HepG2 (cell line): ENCODE results near the gene CACNB4. TPM values are rescaled to one million over a fixed set of nuclear protein-coding genes. Genes with fewer than 3 reads are reported as not detected.

Experiments used
- AGO2 ChIP-seq: fragments of 200-400 bp; formaldehyde crosslinking; optimal IDR thresholded peaks from 2 replicates; pipeline ENCODE3; 2017; ENCODE audit warnings: mild to moderate bottlenecking, low read depth, low read length, moderate library complexity
- ARNTL ChIP-seq: sonication (generic); formaldehyde crosslinking; IDR thresholded peaks from 2 replicates; pipeline ENCODE4 v1.4.0; 2020; ENCODE audit warnings: mild to moderate bottlenecking, missing genetic modification reagents
- CENPX ChIP-seq: sonication (generic); formaldehyde crosslinking; IDR thresholded peaks from 2 replicates; pipeline ENCODE4 v1.9.0; 2021; ENCODE audit warnings: mild to moderate bottlenecking, missing genetic modification reagents, moderate library complexity
- CREB1 ChIP-seq, 2 experiments: fragments of 450-650 bp in 1 of 2; IDR thresholded peaks; 2 replicates each; pipeline ENCODE4 v1.6.1; 2016 to 2017; ENCODE audit warnings: control low read depth in 1 of 2, mild to moderate bottlenecking in 1 of 2, missing compliant biosample characterization in 1 of 2, missing genetic modification characterization in 1 of 2
- PRMT3 ChIP-seq: sonication (generic); formaldehyde crosslinking; IDR thresholded peaks from 2 replicates; pipeline ENCODE4 v1.8.1; 2022; ENCODE audit warnings: low read depth, mild to moderate bottlenecking, moderate library complexity, missing genetic modification reagents, borderline replicate concordance
- RFX1 ChIP-seq: fragments of 450-650 bp; IDR thresholded peaks from 2 replicates; pipeline ENCODE4 v1.6.1; 2017
- SOX13 ChIP-seq, 3 experiments: fragments of 450-650 bp in 1 of 3; sonication (generic) in 1 of 3; formaldehyde crosslinking in 1 of 3; IDR thresholded peaks in 2 of 3; conservative IDR thresholded peaks in 1 of 3; 2 replicates each; pipeline versions ENCODE4 v1.5.0 to v1.6.1; 2016 to 2020; ENCODE audit warnings: antibody characterized with exemption in 1 of 3, mild to moderate bottlenecking in 1 of 3, missing compliant biosample characterization in 1 of 3, missing genetic modification reagents in 1 of 3, moderate library complexity in 1 of 3
- ZFP36L1 ChIP-seq: sonication (generic); formaldehyde crosslinking; IDR thresholded peaks from 2 replicates; pipeline ENCODE4 v1.8.0; 2022; ENCODE audit warnings: mild to moderate bottlenecking, missing genetic modification reagents, moderate library complexity
- ZMYM2 ChIP-seq: sonication (generic); formaldehyde crosslinking; IDR thresholded peaks from 2 replicates; pipeline ENCODE4 v1.8.0; 2022; ENCODE audit warnings: mild to moderate bottlenecking, missing genetic modification reagents
- ZNF256 ChIP-seq: sonication (generic); formaldehyde crosslinking; conservative IDR thresholded peaks from 2 replicates; pipeline ENCODE4 v1.4.0; 2020; ENCODE audit warnings: missing genetic modification reagents
- ZNF317 ChIP-seq: sonication (generic); formaldehyde crosslinking; IDR thresholded peaks from 2 replicates; pipeline ENCODE4 v1.5.0; 2020; ENCODE audit warnings: mild to moderate bottlenecking, missing genetic modification reagents
- ZNF383 ChIP-seq: sonication (generic); formaldehyde crosslinking; IDR thresholded peaks from 2 replicates; pipeline ENCODE4 v1.4.0; 2020; ENCODE audit warnings: missing genetic modification reagents, mild to moderate bottlenecking, borderline replicate concordance
- ZNF781 ChIP-seq: sonication (generic); formaldehyde crosslinking; IDR thresholded peaks from 2 replicates; pipeline ENCODE4 v1.5.1; 2020; ENCODE audit warnings: borderline replicate concordance, mild to moderate bottlenecking, missing genetic modification reagents; ENCODE audit errors: not compliant biosample characterization
- ZSCAN20 ChIP-seq: sonication (generic); formaldehyde crosslinking; IDR thresholded peaks from 2 replicates; pipeline ENCODE4 v1.4.0; 2020; ENCODE audit warnings: missing genetic modification reagents, mild to moderate bottlenecking, borderline replicate concordance
- ZSCAN9 ChIP-seq: IDR thresholded peaks from 2 replicates; pipeline ENCODE4 v1.6.1; 2016; ENCODE audit warnings: borderline replicate concordance
- polyA plus RNA-seq, 8 experiments: library from polyadenylated mRNA; depleted of rRNA in 3 of 8; stranded (reverse) in 7 of 8; unstranded in 1 of 8; fragments of >200 nt; fragmentation: Illumina TruSeq in 4 of 8; extraction: Trizol in 4 of 8; gene quantifications; 2 replicates each; pipeline versions ENCODE4 v1.2.1 to v1.2.3, GENCODE V29; 2011 to 2016; ENCODE audit warnings: low read depth in 4 of 8, missing spikeins in 1 of 8, mixed read lengths in 1 of 8; ENCODE audit not compliant: insufficient read depth in 1 of 8
- total RNA-seq, 5 experiments: library from RNA; depleted of rRNA; stranded (reverse); fragments of >200 nt; fragmentation: Illumina TruSeq; extraction: Trizol; gene quantifications; 2 replicates each; pipeline ENCODE4 v1.2.3, GENCODE V29; 2016; ENCODE audit warnings: low read depth in 1 of 5
- TF ChIP-seq, protein P1 (sequence below): sonication (generic); formaldehyde crosslinking; IDR thresholded peaks from 2 replicates; pipeline ENCODE4 v1.5.1; 2020; ENCODE audit warnings: mild to moderate bottlenecking, missing genetic modification reagents, moderate library complexity
- TF ChIP-seq, protein P2 (sequence below): sonication (generic); formaldehyde crosslinking; IDR thresholded peaks from 2 replicates; pipeline ENCODE4 v1.4.0; 2020; ENCODE audit warnings: mild to moderate bottlenecking, missing genetic modification reagents
- TF ChIP-seq, protein P3 (sequence below): sonication (generic); formaldehyde crosslinking; IDR thresholded peaks from 2 replicates; pipeline ENCODE4 v1.4.0; 2020; ENCODE audit warnings: low read depth, mild to moderate bottlenecking, missing genetic modification reagents
- TF ChIP-seq, protein P4 (sequence below): sonication (generic); formaldehyde crosslinking; conservative IDR thresholded peaks from 2 replicates; pipeline ENCODE4 v1.8.0; 2022; ENCODE audit warnings: mild to moderate bottlenecking, moderate library complexity, missing genetic modification reagents

Gene CACNB4
- total and polyA plus RNA-seq, 2 of the 13 experiments (the other 11 are each of a cell fraction or from before 2014, with no cell fraction given), result 5.1 to 14.3 TPM

DNA sequence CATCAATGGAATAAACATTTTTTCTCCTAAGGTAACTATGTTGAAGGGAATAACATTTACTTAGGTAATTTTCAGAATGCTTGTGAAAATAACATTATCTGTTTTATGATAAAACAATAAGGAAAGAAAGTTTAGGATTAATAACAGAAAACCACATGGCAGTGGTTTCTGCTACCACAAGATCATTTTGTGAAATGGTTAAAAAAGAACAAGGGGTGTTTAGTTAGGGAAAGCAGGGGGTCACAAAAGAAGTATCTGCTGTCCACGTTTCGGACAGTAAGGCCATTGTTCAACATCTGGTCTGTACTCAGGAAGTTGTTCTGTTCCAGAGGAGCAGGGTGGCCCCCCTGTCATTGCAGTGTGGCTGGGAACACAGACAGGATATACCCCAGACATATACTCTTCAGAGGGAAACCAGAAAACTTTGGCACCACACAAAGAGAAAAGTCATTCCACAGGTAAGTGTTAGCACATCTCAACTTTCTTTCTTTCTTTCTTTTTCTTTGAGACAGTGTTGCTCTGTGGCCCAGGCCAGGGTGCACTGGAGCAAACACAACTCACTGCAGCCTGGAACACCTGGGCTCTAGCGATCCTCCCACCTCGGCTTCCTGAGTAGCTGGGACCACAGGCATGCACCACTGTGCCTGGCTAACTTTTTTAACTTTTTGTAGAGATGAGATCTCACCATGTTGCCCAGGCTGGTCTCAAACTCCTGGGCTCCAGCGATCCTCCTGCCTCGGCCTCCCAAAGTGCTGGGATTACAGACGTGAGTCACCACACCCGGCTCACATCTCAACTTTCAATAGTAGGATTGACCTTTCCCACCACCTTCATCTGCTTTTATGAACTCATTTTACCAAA lies 255.8 kb downstream of the CACNB4 start (continued):
- TF ChIP-seq CREB1 (IDR thresholded peaks at IDR 0.05), result no peak
- peak; percentile 36; the same call in 1 of the 2 replicates for TF ChIP-seq CREB1 (CRISPR knock-in tag; IDR thresholded peaks at IDR 0.05)
- TF ChIP-seq, protein P1, sequence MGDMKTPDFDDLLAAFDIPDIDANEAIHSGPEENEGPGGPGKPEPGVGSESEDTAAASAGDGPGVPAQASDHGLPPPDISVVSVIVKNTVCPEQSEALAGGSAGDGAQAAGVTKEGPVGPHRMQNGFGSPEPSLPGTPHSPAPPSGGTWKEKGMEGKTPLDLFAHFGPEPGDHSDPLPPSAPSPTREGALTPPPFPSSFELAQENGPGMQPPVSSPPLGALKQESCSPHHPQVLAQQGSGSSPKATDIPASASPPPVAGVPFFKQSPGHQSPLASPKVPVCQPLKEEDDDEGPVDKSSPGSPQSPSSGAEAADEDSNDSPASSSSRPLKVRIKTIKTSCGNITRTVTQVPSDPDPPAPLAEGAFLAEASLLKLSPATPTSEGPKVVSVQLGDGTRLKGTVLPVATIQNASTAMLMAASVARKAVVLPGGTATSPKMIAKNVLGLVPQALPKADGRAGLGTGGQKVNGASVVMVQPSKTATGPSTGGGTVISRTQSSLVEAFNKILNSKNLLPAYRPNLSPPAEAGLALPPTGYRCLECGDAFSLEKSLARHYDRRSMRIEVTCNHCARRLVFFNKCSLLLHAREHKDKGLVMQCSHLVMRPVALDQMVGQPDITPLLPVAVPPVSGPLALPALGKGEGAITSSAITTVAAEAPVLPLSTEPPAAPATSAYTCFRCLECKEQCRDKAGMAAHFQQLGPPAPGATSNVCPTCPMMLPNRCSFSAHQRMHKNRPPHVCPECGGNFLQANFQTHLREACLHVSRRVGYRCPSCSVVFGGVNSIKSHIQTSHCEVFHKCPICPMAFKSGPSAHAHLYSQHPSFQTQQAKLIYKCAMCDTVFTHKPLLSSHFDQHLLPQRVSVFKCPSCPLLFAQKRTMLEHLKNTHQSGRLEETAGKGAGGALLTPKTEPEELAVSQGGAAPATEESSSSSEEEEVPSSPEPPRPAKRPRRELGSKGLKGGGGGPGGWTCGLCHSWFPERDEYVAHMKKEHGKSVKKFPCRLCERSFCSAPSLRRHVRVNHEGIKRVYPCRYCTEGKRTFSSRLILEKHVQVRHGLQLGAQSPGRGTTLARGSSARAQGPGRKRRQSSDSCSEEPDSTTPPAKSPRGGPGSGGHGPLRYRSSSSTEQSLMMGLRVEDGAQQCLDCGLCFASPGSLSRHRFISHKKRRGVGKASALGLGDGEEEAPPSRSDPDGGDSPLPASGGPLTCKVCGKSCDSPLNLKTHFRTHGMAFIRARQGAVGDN (CRISPR knock-in tag), result peak; percentile 67
- 0 out of 2 replicates have a peak, but pooled peaks have one; percentile 63 for TF ChIP-seq ARNTL
- TF ChIP-seq, protein P2, sequence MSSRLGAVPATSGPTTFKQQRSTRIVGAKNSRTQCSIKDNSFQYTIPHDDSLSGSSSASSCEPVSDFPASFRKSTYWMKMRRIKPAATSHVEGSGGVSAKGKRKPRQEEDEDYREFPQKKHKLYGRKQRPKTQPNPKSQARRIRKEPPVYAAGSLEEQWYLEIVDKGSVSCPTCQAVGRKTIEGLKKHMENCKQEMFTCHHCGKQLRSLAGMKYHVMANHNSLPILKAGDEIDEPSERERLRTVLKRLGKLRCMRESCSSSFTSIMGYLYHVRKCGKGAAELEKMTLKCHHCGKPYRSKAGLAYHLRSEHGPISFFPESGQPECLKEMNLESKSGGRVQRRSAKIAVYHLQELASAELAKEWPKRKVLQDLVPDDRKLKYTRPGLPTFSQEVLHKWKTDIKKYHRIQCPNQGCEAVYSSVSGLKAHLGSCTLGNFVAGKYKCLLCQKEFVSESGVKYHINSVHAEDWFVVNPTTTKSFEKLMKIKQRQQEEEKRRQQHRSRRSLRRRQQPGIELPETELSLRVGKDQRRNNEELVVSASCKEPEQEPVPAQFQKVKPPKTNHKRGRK, result no peak
- no peak for TF ChIP-seq RFX1
- peak; percentile 86 for TF ChIP-seq ZMYM2 (CRISPR knock-in tag)
- no peak for TF ChIP-seq ZFP36L1 (CRISPR knock-in tag)
- TF ChIP-seq SOX13 (IDR thresholded peaks at IDR 0.05), result peak; percentile 92
- TF ChIP-seq SOX13 (CRISPR knock-in tag; conservative IDR thresholded peaks at IDR 0.05 in 1 of 2, IDR thresholded peaks at IDR 0.05 in 1 of 2), result peak in 1 of 2 experiments; percentile 98; a peak in 2 of 4 replicates
- peak; percentile 81 for TF ChIP-seq ZSCAN9
- no peak for TF ChIP-seq CENPX
- TF ChIP-seq ZNF256 (CRISPR knock-in tag), result no peak
- TF ChIP-seq, protein P3, sequence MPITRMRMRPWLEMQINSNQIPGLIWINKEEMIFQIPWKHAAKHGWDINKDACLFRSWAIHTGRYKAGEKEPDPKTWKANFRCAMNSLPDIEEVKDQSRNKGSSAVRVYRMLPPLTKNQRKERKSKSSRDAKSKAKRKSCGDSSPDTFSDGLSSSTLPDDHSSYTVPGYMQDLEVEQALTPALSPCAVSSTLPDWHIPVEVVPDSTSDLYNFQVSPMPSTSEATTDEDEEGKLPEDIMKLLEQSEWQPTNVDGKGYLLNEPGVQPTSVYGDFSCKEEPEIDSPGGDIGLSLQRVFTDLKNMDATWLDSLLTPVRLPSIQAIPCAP (CRISPR knock-in tag), result no peak
- no peak for TF ChIP-seq ZNF383
- TF ChIP-seq AGO2, result no peak
- TF ChIP-seq ZNF781 (CRISPR knock-in tag), result no peak
- no peak for TF ChIP-seq PRMT3 (CRISPR knock-in tag)
- TF ChIP-seq ZSCAN20, result no peak
- TF ChIP-seq ZNF317 (CRISPR knock-in tag), result no peak
- TF ChIP-seq, protein P4, sequence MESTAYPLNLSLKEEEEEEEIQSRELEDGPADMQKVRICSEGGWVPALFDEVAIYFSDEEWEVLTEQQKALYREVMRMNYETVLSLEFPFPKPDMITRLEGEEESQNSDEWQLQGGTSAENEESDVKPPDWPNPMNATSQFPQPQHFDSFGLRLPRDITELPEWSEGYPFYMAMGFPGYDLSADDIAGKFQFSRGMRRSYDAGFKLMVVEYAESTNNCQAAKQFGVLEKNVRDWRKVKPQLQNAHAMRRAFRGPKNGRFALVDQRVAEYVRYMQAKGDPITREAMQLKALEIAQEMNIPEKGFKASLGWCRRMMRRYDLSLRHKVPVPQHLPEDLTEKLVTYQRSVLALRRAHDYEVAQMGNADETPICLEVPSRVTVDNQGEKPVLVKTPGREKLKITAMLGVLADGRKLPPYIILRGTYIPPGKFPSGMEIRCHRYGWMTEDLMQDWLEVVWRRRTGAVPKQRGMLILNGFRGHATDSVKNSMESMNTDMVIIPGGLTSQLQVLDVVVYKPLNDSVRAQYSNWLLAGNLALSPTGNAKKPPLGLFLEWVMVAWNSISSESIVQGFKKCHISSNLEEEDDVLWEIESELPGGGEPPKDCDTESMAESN (CRISPR knock-in tag), result 0 out of 2 replicates have a peak, but pooled peaks have one; percentile 28
